Measurements from ENCODE around the gene GUCY1A1.

GUCY1A1 gene

DNA sequence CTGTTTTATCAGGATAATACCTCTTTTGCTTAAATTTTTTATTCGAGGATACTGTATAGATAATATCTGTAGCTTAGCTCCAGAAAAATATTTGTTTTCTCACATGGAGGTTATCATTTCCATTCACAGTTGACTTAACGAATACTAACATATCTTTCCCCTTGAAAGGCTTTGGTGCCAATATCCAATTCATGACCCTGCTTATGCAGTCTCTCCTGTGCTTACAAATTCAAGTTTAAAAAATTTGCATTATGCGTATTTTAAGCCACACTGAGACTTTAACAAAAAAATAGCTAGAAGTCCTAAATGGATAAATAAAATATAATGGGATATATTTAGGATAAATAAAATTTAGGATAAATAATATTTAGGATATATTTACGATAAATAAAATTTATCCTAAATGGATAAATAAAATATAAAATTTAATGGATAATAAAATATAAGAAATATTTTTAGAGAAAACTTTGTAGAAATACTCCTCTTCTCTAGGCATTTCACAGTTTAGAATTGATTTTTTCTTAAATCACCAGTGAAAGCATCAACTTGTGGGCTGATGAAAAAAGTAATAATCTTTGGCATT is 114.7 kb downstream of the GUCY1A1 start:
- Histone ChIP-seq H3K4me3 (no peak overlapping the region), H3K9me3 (no peaks in the 10 kb centered on the region), H3K27me3 (no peaks in the 10 kb centered on the region), H4K20me1 (no peaks in the 10 kb centered on the region), H3K4me1 (no peaks in the 10 kb centered on the region), H3K4me2 (no peak overlapping the region), H3K9ac (no peak overlapping the region), H3K27ac (no peak overlapping the region), H3K36me3 (no peaks in the 10 kb centered on the region)
- TF ChIP-seq Cebpa-rat (IDR thresholded peaks at IDR 0.05): no peak

Data from BLaER1 (cell line).